ENCODE data around the gene NID1. TPM values are rescaled to one million over a fixed set of nuclear protein-coding genes. Genes with fewer than 3 reads are reported as not detected.
"Not testable (repeated sequence)": the region's sequence is repeated elsewhere in the genome, so short reads cannot be mapped to it uniquely, and the experiment has no call there.

Gene NID1
- total RNA-seq, 6 experiments from 2014 or later, result 45.7 to 67.1 (median 59.1) TPM

GRCh38 chr1:235971020-235971419 is 93.9 kb downstream of the NID1 start:
- intact Hi-C loops (cut with DNase I), result no loop called here
- no peak overlapping the region for H3K4me3 ChIP-seq

GRCh38 chr1:235968831-235969230 is 96.1 kb downstream of the NID1 start:
- WGBS (ENCODE audit: insufficient coverage, low coverage, low lambda C conversion rate, missing lambda C conversion rate), result 77% methylated on average over 4 of the region's 5 CpGs
- no peak for ATAC-seq
- no peak for TF ChIP-seq POLR2A (IDR thresholded peaks at IDR 0.05)
- TF ChIP-seq, protein P1, sequence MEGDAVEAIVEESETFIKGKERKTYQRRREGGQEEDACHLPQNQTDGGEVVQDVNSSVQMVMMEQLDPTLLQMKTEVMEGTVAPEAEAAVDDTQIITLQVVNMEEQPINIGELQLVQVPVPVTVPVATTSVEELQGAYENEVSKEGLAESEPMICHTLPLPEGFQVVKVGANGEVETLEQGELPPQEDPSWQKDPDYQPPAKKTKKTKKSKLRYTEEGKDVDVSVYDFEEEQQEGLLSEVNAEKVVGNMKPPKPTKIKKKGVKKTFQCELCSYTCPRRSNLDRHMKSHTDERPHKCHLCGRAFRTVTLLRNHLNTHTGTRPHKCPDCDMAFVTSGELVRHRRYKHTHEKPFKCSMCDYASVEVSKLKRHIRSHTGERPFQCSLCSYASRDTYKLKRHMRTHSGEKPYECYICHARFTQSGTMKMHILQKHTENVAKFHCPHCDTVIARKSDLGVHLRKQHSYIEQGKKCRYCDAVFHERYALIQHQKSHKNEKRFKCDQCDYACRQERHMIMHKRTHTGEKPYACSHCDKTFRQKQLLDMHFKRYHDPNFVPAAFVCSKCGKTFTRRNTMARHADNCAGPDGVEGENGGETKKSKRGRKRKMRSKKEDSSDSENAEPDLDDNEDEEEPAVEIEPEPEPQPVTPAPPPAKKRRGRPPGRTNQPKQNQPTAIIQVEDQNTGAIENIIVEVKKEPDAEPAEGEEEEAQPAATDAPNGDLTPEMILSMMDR (IDR thresholded peaks at IDR 0.05), result no peak

More at GRCh38 chr1:235971020-235971419, 93.9 kb downstream of the NID1 start:
- no peaks in the 10 kb centered on the region for H3K27me3 ChIP-seq
- TF ChIP-seq, protein P1 (IDR thresholded peaks at IDR 0.05), result no peak
- WGBS (ENCODE audit: insufficient coverage, low coverage, low lambda C conversion rate, missing lambda C conversion rate), result 25% methylated on average over 3 of the region's 3 CpGs
- H3K4me1 ChIP-seq, result peaks cover 0 to 10% (median 3%) of the 10 kb centered on the region in 4 donors
- peaks cover 0 to 2% (median 0%) of the 10 kb centered on the region in 4 donors for H3K36me3 ChIP-seq
- no peaks in the 10 kb centered on the region for H3K9me3 ChIP-seq
- H3K27ac ChIP-seq, result peak overlapping the region in 1 of 3 donors; percentile 57
- peak in 1 of 3 donors; percentile 37 for DNase-seq
- no peak for ATAC-seq

GRCh38 chr1:235966134-235966533 is 98.8 kb downstream of the NID1 start:
- H3K4me3 ChIP-seq, DNase-seq, H3K4me1 ChIP-seq, H3K9me3 ChIP-seq, H3K36me3 ChIP-seq, H3K27ac ChIP-seq, H3K27me3 ChIP-seq, ATAC-seq: not testable (repeated sequence)
- intact Hi-C loops (cut with DNase I), result loop anchor here in 1 of 2 donors (10.0 kb wide), 1 partner anchor 61 kb away; no protein-coding TSS in a partner anchor
- 73% methylated on average over 5 of the region's 5 CpGs for WGBS (ENCODE audit: insufficient coverage, low coverage, low lambda C conversion rate, missing lambda C conversion rate)

More at GRCh38 chr1:235968831-235969230, 96.1 kb downstream of the NID1 start:
- no peaks in the 10 kb centered on the region for H3K27me3 ChIP-seq
- no peak overlapping the region for H3K27ac ChIP-seq
- H3K4me1 ChIP-seq, result peaks cover 0 to 10% (median 3%) of the 10 kb centered on the region in 4 donors
- no peaks in the 10 kb centered on the region for H3K9me3 ChIP-seq
- no peak overlapping the region for H3K4me3 ChIP-seq
- intact Hi-C loops (cut with DNase I), result loop anchor here in 1 of 2 donors (10.0 kb wide), 1 partner anchor 64 kb away; no protein-coding TSS in a partner anchor
- H3K36me3 ChIP-seq, result no peaks in the 10 kb centered on the region
- DNase-seq, result peak in 1 of 3 donors; percentile 39

- Histone ChIP-seq H3K4me3 (no peak overlapping the region), H3K36me3 (no peaks in the 10 kb centered on the region), H3K9me3 (no peaks in the 10 kb centered on the region), H3K27ac (no peak overlapping the region), H3K27me3 (no peaks in the 10 kb centered on the region), H3K4me1 (no peaks in the 10 kb centered on the region)
- 90% methylated on average over 2 of the region's 4 CpGs for WGBS (ENCODE audit: insufficient coverage, low coverage, low lambda C conversion rate, missing lambda C conversion rate)
- no peak for DNase-seq
- intact Hi-C loops (cut with DNase I), result loop anchor here in 1 of 2 donors (10.0 kb wide), 1 partner anchor 56 kb away; no protein-coding TSS in a partner anchor
- ATAC-seq, result no peak
- no peak for TF ChIP-seq POLR2A (IDR thresholded peaks at IDR 0.05)
- TF ChIP-seq, protein P1 (IDR thresholded peaks at IDR 0.05), result no peak
Measured at GRCh38 chr1:235960809-235961208, 104.1 kb downstream of the NID1 start.

DNA sequence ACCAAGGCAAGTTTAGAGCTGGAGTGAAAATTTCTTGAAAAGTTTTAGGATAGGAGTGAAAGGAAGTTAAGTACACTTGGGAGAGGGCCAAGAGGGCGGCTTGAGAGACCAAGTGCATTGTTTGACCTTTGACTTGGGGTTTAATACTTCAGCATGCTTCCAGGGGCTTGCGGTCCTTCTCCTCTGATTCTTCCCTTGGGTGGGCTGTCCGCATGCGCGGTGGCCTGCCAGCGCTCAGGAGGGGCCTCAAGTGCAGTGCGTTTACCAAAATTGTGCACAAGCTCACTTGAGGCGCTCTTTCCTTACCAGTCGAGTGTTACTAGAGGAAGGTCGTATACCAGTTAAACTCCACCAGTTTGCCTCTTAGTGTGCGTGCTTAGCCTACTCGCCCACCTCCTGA is 106.9 kb downstream of the NID1 start:
- intact Hi-C loops (cut with DNase I), result no loop called here
- Histone ChIP-seq H3K27ac (no peak overlapping the region), H3K36me3 (no peaks in the 10 kb centered on the region), H3K4me1 (no peaks in the 10 kb centered on the region), H3K27me3 (no peaks in the 10 kb centered on the region), H3K9me3 (no peaks in the 10 kb centered on the region), H3K4me3 (no peak overlapping the region)
- ATAC-seq (no peak), DNase-seq (peak in 1 of 3 donors; percentile 35)
- no peak for TF ChIP-seq POLR2A (IDR thresholded peaks at IDR 0.05)
- TF ChIP-seq, protein P1 (IDR thresholded peaks at IDR 0.05), result no peak
- 87% methylated on average over 3 of the region's 12 CpGs for whole genome bisulfite sequencing (ENCODE audit: insufficient coverage, low coverage, low lambda C conversion rate, missing lambda C conversion rate)
